HEK293T (cell line): ENCODE measurements around the gene CCNT1.

Experiments
- CTCF ChIA-PET: fragments of 350-600 bp; formaldehyde crosslinking; extraction: SDS; loops from one replicate; lab custom pipeline; 2021; ENCODE audit warnings: antibody characterized with exemption, inconsistent platforms; lab: Yijun Ruan, JAX
- POLR2A ChIA-PET: fragments of 350-600 bp; formaldehyde crosslinking; extraction: SDS; loops from one replicate; lab custom pipeline; 2020; ENCODE audit warnings: antibody characterized with exemption, inconsistent platforms; lab: Yijun Ruan, JAX
- DNase-seq: peaks from one replicate; pipeline ENCODE4 v3.0.0; 2012; ENCODE audit warnings: mixed read lengths; ENCODE audit errors: extremely low spot score
- ARNT ChIP-seq: fragments of 450-650 bp; IDR thresholded peaks from 2 replicates; pipeline ENCODE4 v1.6.1; 2017; ENCODE audit warnings: mild to moderate bottlenecking
- BHLHE40 ChIP-seq: fragments of 450-650 bp; IDR thresholded peaks from 2 replicates; pipeline ENCODE4 v1.6.1; 2016; ENCODE audit warnings: mild to moderate bottlenecking, moderate library complexity, borderline replicate concordance
- CTBP1 ChIP-seq: fragments of 450-650 bp; IDR thresholded peaks from 2 replicates; pipeline ENCODE4 v1.6.1; 2016; ENCODE audit warnings: borderline replicate concordance
- ELF4 ChIP-seq: fragments of 450-650 bp; IDR thresholded peaks from 2 replicates; pipeline ENCODE4 v1.6.1; 2017; ENCODE audit warnings: antibody characterized with exemption
- FOXA1 ChIP-seq: fragments of 450-650 bp; IDR thresholded peaks from 2 replicates; pipeline ENCODE4 v1.6.1; 2016; ENCODE audit warnings: mild to moderate bottlenecking
- FOXK2 ChIP-seq: fragments of 450-650 bp; IDR thresholded peaks from 2 replicates; pipeline ENCODE4 v1.6.1; 2016; ENCODE audit warnings: mild to moderate bottlenecking
- FOXM1 ChIP-seq: fragments of 450-650 bp; IDR thresholded peaks from 2 replicates; pipeline ENCODE4 v1.6.1; 2017; ENCODE audit warnings: mild to moderate bottlenecking, borderline replicate concordance
- HDGF ChIP-seq: fragments of 450-650 bp; IDR thresholded peaks from 2 replicates; pipeline ENCODE4 v1.6.1; 2017; ENCODE audit warnings: antibody characterized with exemption, borderline replicate concordance
- L3MBTL2 ChIP-seq: fragments of 450-650 bp; conservative IDR thresholded peaks from 2 replicates; pipeline ENCODE4 v1.6.1; 2016; ENCODE audit warnings: mild to moderate bottlenecking
- LEF1 ChIP-seq: fragments of 450-650 bp; IDR thresholded peaks from 2 replicates; pipeline ENCODE4 v1.6.1; 2017; ENCODE audit warnings: mild to moderate bottlenecking, borderline replicate concordance
- NFRKB ChIP-seq: fragments of 450-650 bp; IDR thresholded peaks from 2 replicates; pipeline ENCODE4 v1.6.1; 2016; ENCODE audit warnings: mild to moderate bottlenecking, moderate library complexity
- PKNOX1 ChIP-seq: fragments of 450-650 bp; IDR thresholded peaks from 2 replicates; pipeline ENCODE4 v1.6.1; 2016
- SP1 ChIP-seq: fragments of 450-650 bp; IDR thresholded peaks from 2 replicates; pipeline ENCODE4 v1.6.1; 2017
- SUZ12 ChIP-seq: fragments of 450-650 bp; IDR thresholded peaks from 2 replicates; pipeline ENCODE4 v1.6.1; 2016; ENCODE audit warnings: mild to moderate bottlenecking
- TARDBP ChIP-seq: fragments of 450-650 bp; IDR thresholded peaks from 2 replicates; pipeline ENCODE4 v1.6.1; 2016
- ZNF384 ChIP-seq: fragments of 450-650 bp; IDR thresholded peaks from 2 replicates; pipeline ENCODE4 v1.6.1; 2016

CCNT1 gene

GRCh38 chr12:48694038-48694437, 22.5 kb downstream of the CCNT1 start:
- ChIA-PET POLR2A (interaction anchor here (1.4 kb wide), 1 partner anchor 12 kb away, joined by 7 read pairs; the partner anchor contains the start of gene KANSL2), CTCF (interaction anchor here (0.6 kb wide), 1 partner anchor 473 kb away, joined by 3 read pairs; no protein-coding TSS in a partner anchor)
- DNase-seq, result no peak
- TF ChIP-seq SP1, result no peak
- no peak for TF ChIP-seq FOXA1
- no peak for TF ChIP-seq BHLHE40
- TF ChIP-seq SUZ12, result no peak
- no peak for TF ChIP-seq CTBP1
- TF ChIP-seq ARNT, result no peak
- TF ChIP-seq L3MBTL2, result no peak
- no peak for TF ChIP-seq FOXM1
- TF ChIP-seq NFRKB, result no peak

- CTCF ChIA-PET, result no interaction called here
- POLR2A ChIA-PET, result interaction anchor here (1.4 kb wide), 1 partner anchor 11 kb away, joined by 7 read pairs; the partner anchor contains the start of gene KANSL2
- DNase-seq, result no peak
- TF ChIP-seq SUZ12 (no peak), TARDBP (no peak), ZNF384 (no peak), FOXM1 (no peak), CTBP1 (no peak), FOXK2 (no peak), NFRKB (no peak), L3MBTL2 (no peak), SP1 (no peak), ELF4 (no peak), LEF1 (no peak), BHLHE40 (no peak)
Observed at GRCh38 chr12:48693572-48693971, 22.9 kb downstream of the CCNT1 start.

- CTCF ChIA-PET, result no interaction called here
- no peak for DNase-seq
- POLR2A ChIA-PET, result interaction anchor here (1.1 to 1.3 kb wide), 2 partner anchors 9 to 11 kb away, joined by 3 to 6 read pairs; partner anchors contain the start of gene KANSL2
- no peak for TF ChIP-seq TARDBP
- TF ChIP-seq NFRKB, result no peak
- no peak for TF ChIP-seq ZNF384
- TF ChIP-seq ARNT, result no peak
- no peak for TF ChIP-seq HDGF
- no peak for TF ChIP-seq CTBP1
Observed at GRCh38 chr12:48691826-48692487, 24.6 kb downstream of the CCNT1 start.

GRCh38 chr12:48690990-48691389, 25.5 kb downstream of the CCNT1 start:
- ChIA-PET POLR2A (interaction anchor here (1.1 to 1.3 kb wide), 2 partner anchors 8 to 12 kb away, joined by 3 to 6 read pairs; partner anchors contain the start of gene KANSL2), CTCF (no interaction called here)
- TF ChIP-seq NFRKB (no peak), BHLHE40 (no peak), ARNT (no peak), FOXM1 (no peak), FOXA1 (no peak), PKNOX1 (no peak), ZNF384 (no peak), SUZ12 (no peak), FOXK2 (no peak), SP1 (no peak), LEF1 (no peak), CTBP1 (no peak)
- no peak for DNase-seq

GRCh38 chr12:48690436-48690835, 26.1 kb downstream of the CCNT1 start:
- CTCF ChIA-PET, result no interaction called here
- DNase-seq, result no peak
- POLR2A ChIA-PET, result interaction anchor here (1.2 kb wide), 1 partner anchor 8 kb away, joined by 4 read pairs; the partner anchor contains the start of gene KANSL2
- TF ChIP-seq NFRKB, result no peak
- no peak for TF ChIP-seq L3MBTL2
- no peak for TF ChIP-seq FOXK2
- no peak for TF ChIP-seq HDGF
- no peak for TF ChIP-seq ZNF384
- TF ChIP-seq ELF4, result no peak
- TF ChIP-seq BHLHE40, result no peak
- no peak for TF ChIP-seq SP1
- no peak for TF ChIP-seq TARDBP
- TF ChIP-seq CTBP1, result no peak
- no peak for TF ChIP-seq SUZ12
- TF ChIP-seq PKNOX1, result no peak
- no peak for TF ChIP-seq FOXA1
- no peak for TF ChIP-seq FOXM1
- no peak for TF ChIP-seq LEF1
- TF ChIP-seq ARNT, result no peak

- ChIA-PET POLR2A (no interaction called here), CTCF (no interaction called here)
- no peak for DNase-seq
- TF ChIP-seq ARNT (no peak), NFRKB (no peak)
Observed at GRCh38 chr12:48688836-48689235, 27.7 kb downstream of the CCNT1 start.

- DNase-seq, result no peak
- ChIA-PET POLR2A (no interaction called here), CTCF (no interaction called here)
- no peak for TF ChIP-seq SP1
- no peak for TF ChIP-seq FOXM1
Observed at GRCh38 chr12:48687592-48687991, 28.9 kb downstream of the CCNT1 start.
